NCI-H146 treated with DMSO at 0.1 percent for 48 hours (cell line): ENCODE measurements around the gene GPATCH3.
"Not testable (repeated sequence)": the region's sequence is repeated elsewhere in the genome, so short reads cannot be mapped to it uniquely, and the experiment has no call there.

ENCODE experiments used
- DNase-seq: peaks from one replicate; lab custom pipeline; 2025; ENCODE audit not compliant: unreplicated experiment; lab: John Stamatoyannopoulos, UW

GPATCH3 gene

GRCh38 chr1:26913754-26914619 lies 13.7 kb upstream of the GPATCH3 start, which contains the start of gene NR0B2:
Gene NR0B2 (minus strand): TSS chr1:26913975. CDS start chr1:26913940, 35 bp downstream.
- DNase-seq, result peak; percentile 95

- DNase-seq, result no peak
Measured at GRCh38 chr1:26913389-26913753, 13.1 kb upstream of the GPATCH3 start.

DNA sequence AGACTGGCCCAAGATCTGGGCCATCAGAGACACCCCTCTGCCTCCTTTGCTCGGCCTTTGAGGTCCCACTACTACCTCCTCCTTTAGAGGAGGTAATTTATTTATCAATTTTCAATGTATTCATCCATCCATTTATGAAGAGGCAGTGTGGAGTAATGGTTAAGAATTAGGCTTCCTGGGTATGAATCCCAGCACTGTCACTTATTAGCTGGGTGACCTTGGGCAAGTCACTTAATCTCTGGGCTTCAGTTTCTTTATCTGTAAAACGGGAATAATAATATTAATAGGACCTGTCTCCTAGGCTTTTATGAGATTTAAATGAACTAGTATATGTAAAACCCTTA lies 11.9 kb upstream of the GPATCH3 start:
- DNase-seq, result no peak

DNA sequence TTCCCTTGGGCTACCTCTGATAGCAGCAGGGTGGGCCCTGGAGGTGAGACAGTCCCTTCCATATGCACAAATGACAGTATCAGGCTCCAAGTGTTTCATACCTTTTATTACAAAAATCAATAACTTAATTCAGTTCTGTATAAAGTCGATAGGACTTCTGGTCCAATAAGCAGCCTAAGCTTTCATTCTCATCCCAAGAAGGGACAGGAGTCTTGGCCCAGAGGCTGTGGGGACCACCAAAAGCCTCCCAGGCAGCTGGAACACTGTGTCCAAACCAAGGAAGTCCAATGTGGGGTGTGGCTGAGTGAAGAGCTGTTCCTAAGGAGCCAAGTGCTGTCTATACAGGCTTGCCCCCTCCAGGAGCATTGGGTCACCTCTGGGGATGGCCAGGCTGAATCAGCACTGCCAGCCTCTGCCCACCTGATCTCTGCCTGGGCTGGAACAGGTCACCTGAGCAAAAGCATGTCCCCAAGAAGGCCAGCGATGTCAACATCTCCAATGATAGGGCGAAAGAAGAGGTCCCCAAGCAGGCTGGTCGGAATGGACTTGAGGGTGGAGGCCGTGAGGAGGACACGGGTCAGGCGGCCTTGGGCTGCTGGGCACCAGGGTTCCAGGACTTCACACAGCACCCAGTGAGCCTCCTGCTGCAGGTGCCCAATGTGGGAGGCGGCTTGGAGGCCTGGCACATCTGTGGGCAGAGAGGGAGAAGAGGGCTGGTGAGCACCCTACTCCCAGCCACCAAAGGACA lies 11.3 kb upstream of the GPATCH3 start:
- no peak for DNase-seq

DNA sequence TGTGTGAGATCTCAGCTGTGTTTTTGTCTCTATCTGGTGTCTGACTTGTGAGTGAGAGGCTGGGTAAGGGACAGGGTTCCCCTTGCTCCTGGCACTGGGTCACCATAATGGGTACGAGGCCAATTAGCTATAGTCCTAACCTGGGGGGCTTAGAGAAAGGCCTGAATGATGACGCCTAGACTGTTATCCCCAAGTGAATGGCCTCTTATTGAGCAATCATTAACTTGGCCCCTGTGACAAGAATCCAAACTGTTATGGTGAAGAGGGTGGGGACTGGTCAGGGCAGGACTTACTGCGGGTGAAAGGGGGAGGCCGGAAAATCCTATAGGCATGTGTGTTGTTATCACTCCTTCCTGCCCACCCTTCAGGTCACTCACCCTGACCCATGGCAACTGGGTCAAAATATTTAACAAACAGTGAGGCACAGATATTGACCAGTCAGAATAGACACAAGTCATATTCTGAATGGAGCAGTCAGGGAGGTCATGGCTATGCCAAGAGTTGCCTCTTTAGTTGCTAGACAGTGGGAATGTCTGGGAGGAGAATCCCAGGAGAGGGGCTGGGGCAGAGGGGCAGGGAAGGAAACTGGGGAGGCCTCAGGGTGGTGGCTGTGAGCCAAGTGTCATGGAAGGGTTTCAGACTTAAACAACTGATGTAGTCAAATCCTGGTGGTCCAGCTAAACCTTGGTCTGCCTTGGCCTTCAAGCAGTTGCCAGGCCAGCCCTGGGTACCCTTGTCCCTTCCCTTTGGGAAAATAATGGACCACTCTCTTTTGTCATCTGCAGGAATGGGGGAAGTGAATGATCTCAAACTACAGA lies 10.3 kb upstream of the GPATCH3 start:
- DNase-seq, result no peak

- DNase-seq, result no peak
Measured at GRCh38 chr1:26909951-26910342, 9.7 kb upstream of the GPATCH3 start.

DNA sequence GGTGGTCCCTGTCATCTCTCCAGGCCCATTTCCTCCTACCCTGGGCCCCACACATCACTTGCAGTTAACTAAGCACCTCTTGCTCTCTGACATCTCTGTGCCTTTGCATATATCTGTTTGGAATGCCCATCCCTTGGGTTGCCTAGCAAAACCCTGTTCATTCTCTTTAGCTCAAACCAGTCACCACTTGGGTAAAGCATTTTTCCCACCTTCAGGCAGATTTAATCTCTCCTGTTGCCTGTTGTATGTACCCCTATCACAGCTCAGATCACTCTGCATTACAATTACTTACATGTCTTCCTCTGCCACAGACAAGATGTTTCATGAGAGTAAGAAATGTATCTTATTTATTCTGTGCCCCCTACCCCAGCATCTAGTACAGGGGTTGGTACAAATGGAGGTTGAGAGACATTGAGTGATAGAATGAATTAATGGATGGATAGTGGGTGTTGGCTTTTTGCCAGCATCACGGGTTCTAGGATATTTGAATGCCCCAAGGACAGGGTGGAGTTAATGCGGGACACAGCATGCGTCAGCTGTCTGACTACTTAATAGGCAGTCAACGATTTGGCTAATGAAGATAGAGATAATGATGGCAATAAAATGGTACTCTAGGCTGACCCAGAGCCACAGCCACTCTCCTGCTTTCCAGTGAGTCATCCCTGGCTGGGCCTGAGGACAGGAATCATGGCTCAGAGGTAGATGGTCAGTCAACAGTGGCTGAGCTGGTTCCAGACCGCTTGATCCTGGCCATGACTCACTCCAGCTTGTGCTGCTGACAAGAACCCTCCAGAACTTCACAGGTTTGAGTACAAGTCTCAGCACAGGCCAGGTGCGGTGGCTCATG lies 7.0 kb upstream of the GPATCH3 start:
- peak; percentile 58 for DNase-seq

GRCh38 chr1:26900815-26901511 lies 696 bp upstream of the GPATCH3 start:
- no peak for DNase-seq

GRCh38 chr1:26897351-26897750 lies 2.9 kb downstream of the GPATCH3 start:
- DNase-seq, result no peak

GRCh38 chr1:26894263-26894662 lies 6.0 kb downstream of the GPATCH3 start:
- DNase-seq, result no peak

- no peak for DNase-seq
Measured at GRCh38 chr1:26890467-26890796, 9.8 kb downstream of the GPATCH3 start.

DNA sequence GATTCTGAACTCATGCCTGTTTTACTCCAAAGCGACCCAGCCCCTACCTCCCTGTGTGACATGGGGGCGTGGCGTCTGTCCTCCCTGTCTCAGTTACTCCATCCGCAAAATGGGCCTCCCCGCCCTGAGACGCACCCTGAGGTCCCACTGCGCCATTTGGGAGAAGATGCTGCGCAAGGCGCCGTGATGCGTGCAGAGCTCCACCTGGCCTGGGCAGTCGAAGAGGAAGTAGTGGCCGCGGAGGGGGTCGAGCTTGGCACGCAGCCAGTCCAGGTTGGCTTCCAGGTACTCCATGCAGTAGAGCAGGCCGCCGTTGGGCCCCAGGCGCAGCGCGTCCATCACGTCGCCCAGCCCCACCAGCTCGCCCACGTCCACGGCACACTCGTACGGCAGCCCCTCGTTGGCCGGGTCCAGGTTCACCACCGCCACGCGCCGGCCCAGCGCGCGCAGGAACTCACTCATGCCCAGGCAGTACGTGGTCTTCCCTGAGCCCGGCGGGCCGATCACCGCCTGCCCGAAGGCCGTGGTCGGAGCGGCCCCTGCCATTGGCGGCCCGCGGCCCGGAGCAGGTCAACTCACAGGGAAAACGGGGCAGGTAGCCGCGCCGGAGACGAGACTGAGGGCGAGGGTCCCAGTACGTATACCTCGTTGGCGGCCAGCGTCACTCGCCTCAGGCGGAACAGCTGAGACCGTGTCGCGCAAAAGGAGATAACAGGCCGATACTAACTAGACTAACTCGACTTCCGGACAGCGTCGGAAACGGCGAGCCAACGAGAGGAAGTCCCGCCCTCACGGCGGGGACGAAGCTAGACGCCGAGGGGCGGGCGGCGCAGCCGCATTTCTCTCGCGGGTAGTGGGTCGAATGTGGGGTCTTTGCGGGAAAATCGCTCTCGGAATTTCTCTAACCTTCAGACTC lies 10.5 kb downstream of the GPATCH3 start, which contains the start of gene GPN2:
Gene GPN2 (minus strand): TSS at position 733 of the 916 bp plus-strand sequence. CDS start 187 bp downstream, at position 546.
- peak; percentile 40 for DNase-seq

- no peak for DNase-seq
Measured at GRCh38 chr1:26888231-26888630, 12.0 kb downstream of the GPATCH3 start.

GRCh38 chr1:26887125-26887524 lies 13.1 kb downstream of the GPATCH3 start:
- no peak for DNase-seq

DNA sequence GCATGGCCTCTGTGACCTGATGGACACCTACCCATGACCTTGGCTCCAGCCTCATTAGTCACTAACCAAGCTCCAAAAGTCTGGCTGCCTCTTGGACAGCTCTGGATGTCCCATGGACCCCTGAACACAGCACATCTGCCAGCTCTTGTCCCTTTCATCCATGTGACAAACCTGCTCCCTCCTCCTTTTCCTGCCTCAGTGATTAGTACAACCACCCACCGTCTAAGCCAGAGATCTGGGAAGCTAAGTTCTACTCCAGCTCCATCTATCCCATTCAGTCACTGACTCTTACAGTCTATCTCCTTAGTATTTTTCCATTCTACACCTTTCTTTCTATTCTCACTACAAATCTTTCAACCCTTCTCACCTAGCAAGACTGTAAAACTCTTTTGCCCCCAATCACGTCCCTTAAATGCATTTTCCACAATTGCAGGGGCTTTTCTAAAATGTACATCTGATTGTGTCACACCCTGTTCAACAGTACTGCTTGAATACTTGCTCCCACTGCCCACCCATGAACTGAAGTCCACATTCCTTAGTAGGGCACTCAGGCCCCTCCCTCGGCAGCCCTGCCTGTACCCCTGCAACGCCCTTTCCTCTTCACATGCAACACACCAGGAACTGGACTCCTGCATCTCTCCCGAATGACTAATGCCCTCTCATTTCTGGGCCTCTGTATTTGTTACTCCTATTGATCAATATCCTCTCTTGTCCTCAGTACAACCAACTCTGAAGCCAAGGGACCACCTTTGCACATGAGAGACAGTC lies 17.4 kb downstream of the GPATCH3 start:
- DNase-seq, result no peak

GRCh38 chr1:26881611-26882010 lies 18.7 kb downstream of the GPATCH3 start:
- DNase-seq, result not testable (repeated sequence)

DNA sequence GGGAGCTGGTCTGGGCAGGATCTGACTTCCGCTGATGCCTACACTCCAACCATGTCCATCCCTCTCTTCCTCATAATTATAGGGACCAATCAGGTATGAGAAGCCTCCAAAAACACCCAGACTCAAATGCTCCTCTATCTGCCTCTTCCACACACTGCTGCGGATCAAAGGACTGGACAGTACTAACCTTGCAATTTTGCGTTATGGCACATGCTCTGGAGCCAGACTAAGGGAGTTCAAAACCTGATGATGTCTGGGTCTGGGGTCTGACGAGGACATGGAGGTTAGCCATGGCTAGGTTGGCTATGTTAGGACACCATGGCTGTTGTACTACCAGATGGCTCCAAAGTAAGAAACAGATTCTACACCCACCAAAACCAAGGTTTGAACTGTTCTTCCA lies 20.5 kb downstream of the GPATCH3 start:
- DNase-seq, result no peak

GRCh38 chr1:26877326-26877725 lies 22.9 kb downstream of the GPATCH3 start:
- no peak for DNase-seq
